Measurements from ENCODE around the gene CXCL6.

CXCL6 gene

GRCh38 chr4:73843369-73843768 lies 6.9 kb downstream of the CXCL6 start:
- no peak for ATAC-seq
- TF ChIP-seq ZNF8 (CRISPR knock-in tag; IDR thresholded peaks at IDR 0.05) = no peak
- TF ChIP-seq ZFP3 (CRISPR knock-in tag; IDR thresholded peaks at IDR 0.05) = no peak
- TF ChIP-seq CSDC2 (CRISPR knock-in tag; IDR thresholded peaks at IDR 0.05) = no peak
- TF ChIP-seq ZNF565 (CRISPR knock-in tag; conservative IDR thresholded peaks at IDR 0.05; ENCODE audit: low read depth) = no peak
- TF ChIP-seq TCF4 (CRISPR knock-in tag; IDR thresholded peaks at IDR 0.05; ENCODE audit: borderline replicate concordance) = no peak
- TF ChIP-seq PPARA (CRISPR knock-in tag; IDR thresholded peaks at IDR 0.05; ENCODE audit: borderline replicate concordance) = no peak
- TF ChIP-seq ISL1 (CRISPR knock-in tag; IDR thresholded peaks at IDR 0.05) = no peak
- TF ChIP-seq TSHZ2 (CRISPR knock-in tag; IDR thresholded peaks at IDR 0.05) = no peak

- TF ChIP-seq ISL1 (CRISPR knock-in tag; IDR thresholded peaks at IDR 0.05) (no peak), ZNF565 (CRISPR knock-in tag; conservative IDR thresholded peaks at IDR 0.05; ENCODE audit: low read depth) (no peak)
- no peak for ATAC-seq
Observed at GRCh38 chr4:73844345-73844744, 7.9 kb downstream of the CXCL6 start.

DNA sequence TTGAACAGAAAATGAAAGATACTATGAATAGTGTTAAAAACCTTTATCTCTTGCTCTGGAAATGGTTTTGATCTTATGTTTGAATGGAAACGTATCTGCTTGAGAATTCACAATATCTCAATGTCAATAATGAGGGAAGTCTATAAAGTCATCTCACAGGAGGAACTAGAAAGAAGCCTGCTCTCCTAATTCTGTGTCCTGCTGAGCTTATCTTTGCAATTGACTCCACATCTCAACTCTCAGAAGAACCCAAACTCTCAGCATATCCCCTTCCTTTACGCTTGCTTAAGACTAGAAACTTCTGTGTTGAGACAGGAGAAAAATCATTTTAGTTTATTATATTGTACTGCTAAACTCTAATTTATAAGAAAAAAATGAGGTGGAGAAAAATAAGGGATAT lies 8.3 kb downstream of the CXCL6 start:
- TF ChIP-seq, protein P1, sequence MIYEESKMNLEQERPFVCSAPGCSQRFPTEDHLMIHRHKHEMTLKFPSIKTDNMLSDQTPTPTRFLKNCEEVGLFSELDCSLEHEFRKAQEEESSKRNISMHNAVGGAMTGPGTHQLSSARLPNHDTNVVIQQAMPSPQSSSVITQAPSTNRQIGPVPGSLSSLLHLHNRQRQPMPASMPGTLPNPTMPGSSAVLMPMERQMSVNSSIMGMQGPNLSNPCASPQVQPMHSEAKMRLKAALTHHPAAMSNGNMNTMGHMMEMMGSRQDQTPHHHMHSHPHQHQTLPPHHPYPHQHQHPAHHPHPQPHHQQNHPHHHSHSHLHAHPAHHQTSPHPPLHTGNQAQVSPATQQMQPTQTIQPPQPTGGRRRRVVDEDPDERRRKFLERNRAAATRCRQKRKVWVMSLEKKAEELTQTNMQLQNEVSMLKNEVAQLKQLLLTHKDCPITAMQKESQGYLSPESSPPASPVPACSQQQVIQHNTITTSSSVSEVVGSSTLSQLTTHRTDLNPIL (CRISPR knock-in tag; IDR thresholded peaks at IDR 0.05; ENCODE audit: low read depth) = no peak
- no peak for TF ChIP-seq SNAI2 (CRISPR knock-in tag; IDR thresholded peaks at IDR 0.05)
- ATAC-seq = no peak

DNA sequence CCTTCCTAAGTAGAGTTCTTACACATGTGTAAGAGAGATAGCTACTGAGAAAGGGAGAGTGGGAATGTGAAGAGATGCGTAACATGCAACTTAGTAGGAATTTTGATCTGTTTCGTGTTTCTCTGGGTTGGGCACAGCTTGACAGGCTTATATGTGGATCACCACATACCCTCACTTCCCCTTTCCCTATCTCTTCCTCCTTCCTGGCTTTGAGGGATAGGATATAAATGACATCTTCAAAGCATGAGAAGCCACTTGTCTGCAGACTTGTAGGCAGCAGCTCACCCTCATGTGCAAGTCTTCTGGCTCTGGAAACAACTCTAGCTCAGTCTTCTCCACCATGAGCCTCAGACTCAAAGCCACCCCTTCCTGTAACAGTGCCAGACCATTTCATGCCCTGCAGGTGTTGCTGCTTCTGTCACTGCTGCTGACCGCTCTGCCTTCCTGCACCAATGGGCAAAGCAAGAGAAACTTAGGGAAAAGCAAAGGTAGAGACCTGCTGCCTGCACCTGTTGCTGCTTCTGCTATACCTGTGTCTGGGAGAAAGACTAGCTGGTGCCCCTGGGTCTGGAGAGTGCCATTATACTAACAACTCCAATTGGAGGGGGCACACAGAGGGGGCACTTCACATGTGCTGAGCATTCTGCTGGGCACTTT lies 11.2 kb downstream of the CXCL6 start:
- no peak for TF ChIP-seq ISL1 (CRISPR knock-in tag; IDR thresholded peaks at IDR 0.05)
- no peak for TF ChIP-seq ZNF8 (CRISPR knock-in tag; IDR thresholded peaks at IDR 0.05)
- no peak for TF ChIP-seq POU6F1 (CRISPR knock-in tag; IDR thresholded peaks at IDR 0.05; ENCODE audit: borderline replicate concordance, low read depth)
- no peak for TF ChIP-seq ZNF565 (CRISPR knock-in tag; conservative IDR thresholded peaks at IDR 0.05; ENCODE audit: low read depth)
- no peak for TF ChIP-seq GLIS3 (CRISPR knock-in tag; IDR thresholded peaks at IDR 0.05)
- no peak for TF ChIP-seq PPARA (CRISPR knock-in tag; IDR thresholded peaks at IDR 0.05; ENCODE audit: borderline replicate concordance)
- TF ChIP-seq CSDC2 (CRISPR knock-in tag; IDR thresholded peaks at IDR 0.05) = no peak
- TF ChIP-seq BACH2 (CRISPR knock-in tag; IDR thresholded peaks at IDR 0.05; ENCODE audit: borderline replicate concordance) = no peak
- no peak for ATAC-seq

DNA sequence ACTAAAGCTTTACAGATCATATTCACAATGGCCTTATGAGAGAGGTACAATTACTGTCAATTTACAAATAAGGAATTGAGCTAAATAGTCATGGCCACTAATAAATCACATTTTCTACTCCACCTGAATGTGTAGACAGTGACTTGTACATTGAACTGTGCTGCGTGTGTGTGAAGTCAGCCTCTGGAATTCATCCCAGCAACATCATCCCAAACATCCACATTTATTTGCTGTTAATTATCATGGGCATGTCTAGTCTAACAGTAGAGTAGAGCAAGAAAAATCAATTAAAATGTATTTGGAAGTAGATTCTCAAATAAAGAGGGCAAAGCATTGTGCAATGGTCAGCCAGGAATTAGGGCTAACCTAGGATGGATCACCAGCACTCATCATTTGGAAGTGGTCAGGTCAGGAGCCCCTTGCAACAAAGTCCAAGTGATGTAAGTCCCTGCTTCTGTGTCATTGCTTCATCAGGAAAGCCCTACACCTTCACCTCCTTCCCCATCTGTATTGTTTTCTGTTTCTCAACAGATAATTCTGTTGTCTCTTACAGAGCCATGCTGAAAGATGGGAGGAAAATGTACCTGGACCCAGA lies 11.8 kb downstream of the CXCL6 start:
- ATAC-seq = no peak
- TF ChIP-seq RARB (CRISPR knock-in tag; IDR thresholded peaks at IDR 0.05) (no peak), OSR1 (CRISPR knock-in tag; IDR thresholded peaks at IDR 0.05) (no peak), BACH2 (CRISPR knock-in tag; IDR thresholded peaks at IDR 0.05; ENCODE audit: borderline replicate concordance) (no peak), SNAI2 (CRISPR knock-in tag; IDR thresholded peaks at IDR 0.05) (no peak), ZC3H10 (CRISPR knock-in tag; IDR thresholded peaks at IDR 0.05) (no peak), GLIS3 (CRISPR knock-in tag; IDR thresholded peaks at IDR 0.05) (no peak), ZNF565 (CRISPR knock-in tag; conservative IDR thresholded peaks at IDR 0.05; ENCODE audit: low read depth) (no peak), ZNF8 (CRISPR knock-in tag; IDR thresholded peaks at IDR 0.05) (no peak), TCF4 (CRISPR knock-in tag; IDR thresholded peaks at IDR 0.05; ENCODE audit: borderline replicate concordance) (no peak), ZFP3 (CRISPR knock-in tag; IDR thresholded peaks at IDR 0.05) (no peak)
- TF ChIP-seq, protein P1 (CRISPR knock-in tag; IDR thresholded peaks at IDR 0.05; ENCODE audit: low read depth) = no peak
- TF ChIP-seq, protein P2, sequence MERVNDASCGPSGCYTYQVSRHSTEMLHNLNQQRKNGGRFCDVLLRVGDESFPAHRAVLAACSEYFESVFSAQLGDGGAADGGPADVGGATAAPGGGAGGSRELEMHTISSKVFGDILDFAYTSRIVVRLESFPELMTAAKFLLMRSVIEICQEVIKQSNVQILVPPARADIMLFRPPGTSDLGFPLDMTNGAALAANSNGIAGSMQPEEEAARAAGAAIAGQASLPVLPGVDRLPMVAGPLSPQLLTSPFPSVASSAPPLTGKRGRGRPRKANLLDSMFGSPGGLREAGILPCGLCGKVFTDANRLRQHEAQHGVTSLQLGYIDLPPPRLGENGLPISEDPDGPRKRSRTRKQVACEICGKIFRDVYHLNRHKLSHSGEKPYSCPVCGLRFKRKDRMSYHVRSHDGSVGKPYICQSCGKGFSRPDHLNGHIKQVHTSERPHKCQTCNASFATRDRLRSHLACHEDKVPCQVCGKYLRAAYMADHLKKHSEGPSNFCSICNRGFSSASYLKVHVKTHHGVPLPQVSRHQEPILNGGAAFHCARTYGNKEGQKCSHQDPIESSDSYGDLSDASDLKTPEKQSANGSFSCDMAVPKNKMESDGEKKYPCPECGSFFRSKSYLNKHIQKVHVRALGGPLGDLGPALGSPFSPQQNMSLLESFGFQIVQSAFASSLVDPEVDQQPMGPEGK (CRISPR knock-in tag; IDR thresholded peaks at IDR 0.05; ENCODE audit: borderline replicate concordance) = no peak
- TF ChIP-seq, protein P3, sequence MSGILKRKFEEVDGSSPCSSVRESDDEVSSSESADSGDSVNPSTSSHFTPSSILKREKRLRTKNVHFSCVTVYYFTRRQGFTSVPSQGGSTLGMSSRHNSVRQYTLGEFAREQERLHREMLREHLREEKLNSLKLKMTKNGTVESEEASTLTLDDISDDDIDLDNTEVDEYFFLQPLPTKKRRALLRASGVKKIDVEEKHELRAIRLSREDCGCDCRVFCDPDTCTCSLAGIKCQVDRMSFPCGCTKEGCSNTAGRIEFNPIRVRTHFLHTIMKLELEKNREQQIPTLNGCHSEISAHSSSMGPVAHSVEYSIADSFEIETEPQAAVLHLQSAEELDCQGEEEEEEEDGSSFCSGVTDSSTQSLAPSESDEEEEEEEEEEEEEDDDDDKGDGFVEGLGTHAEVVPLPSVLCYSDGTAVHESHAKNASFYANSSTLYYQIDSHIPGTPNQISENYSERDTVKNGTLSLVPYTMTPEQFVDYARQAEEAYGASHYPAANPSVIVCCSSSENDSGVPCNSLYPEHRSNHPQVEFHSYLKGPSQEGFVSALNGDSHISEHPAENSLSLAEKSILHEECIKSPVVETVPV (CRISPR knock-in tag; IDR thresholded peaks at IDR 0.05) = no peak
